WERI-Rb-1 (cell line): ENCODE data around the gene RUNX2.

ENCODE experiments used
- DNase-seq: peaks from one replicate; pipeline ENCODE4 v3.0.0-alpha.2; 2020
- H3K27ac ChIP-seq: fragments of 250-450 bp; sonication (Bioruptor Pico); 2 replicates; pipeline ENCODE4 v1.5.1; 2020; ENCODE audit warnings: mild to moderate bottlenecking, moderate library complexity
- H3K27me3 ChIP-seq: fragments of 250-450 bp; sonication (Bioruptor Pico); 2 replicates; pipeline ENCODE4 v1.5.1; 2021; ENCODE audit warnings: mild to moderate bottlenecking, low read depth, moderate library complexity; ENCODE audit not compliant: insufficient read depth, severe bottlenecking
- H3K36me3 ChIP-seq: fragments of 250-450 bp; sonication (Bioruptor Pico); 2 replicates; pipeline ENCODE4 v1.5.1; 2020; ENCODE audit warnings: mild to moderate bottlenecking, moderate library complexity
- H3K4me3 ChIP-seq: 2 replicates; pipeline ENCODE4 v1.5.1; 2011; ENCODE audit warnings: low read depth, mild to moderate bottlenecking, control low read depth, low read length
- H3K9me3 ChIP-seq: fragments of 250-450 bp; sonication (Bioruptor Pico); 2 replicates; pipeline ENCODE4 v1.5.1; 2021; ENCODE audit warnings: mild to moderate bottlenecking, moderate library complexity; ENCODE audit not compliant: severe bottlenecking
- CTCF ChIP-seq: IDR thresholded peaks from 2 replicates; pipeline ENCODE4 v1.5.1; 2011; ENCODE audit warnings: low read depth, mild to moderate bottlenecking, control low read depth, inconsistent platforms, low read length

The RUNX2 gene

GRCh38 chr6:45439459-45439858, 111.3 kb downstream of the RUNX2 start:
- Histone ChIP-seq H3K27me3 (no peaks in the 10 kb centered on the region), H3K9me3 (no peaks in the 10 kb centered on the region), H3K27ac (no peak overlapping the region), H3K36me3 (no peaks in the 10 kb centered on the region), H3K4me3 (no peak overlapping the region)
- TF ChIP-seq CTCF, result no peak
- DNase-seq, result no peak

GRCh38 chr6:45439861-45440388, 111.8 kb downstream of the RUNX2 start:
- Histone ChIP-seq H3K9me3 (no peaks in the 10 kb centered on the region), H3K36me3 (no peaks in the 10 kb centered on the region), H3K27me3 (no peaks in the 10 kb centered on the region), H3K27ac (no peak overlapping the region), H3K4me3 (no peak overlapping the region)
- no peak for TF ChIP-seq CTCF
- no peak for DNase-seq

GRCh38 chr6:45441851-45442453, 113.8 kb downstream of the RUNX2 start:
- TF ChIP-seq CTCF, result no peak
- H3K27me3 ChIP-seq, result no peaks in the 10 kb centered on the region
- H3K27ac ChIP-seq, result no peak overlapping the region
- no peak for DNase-seq
- no peak overlapping the region for H3K4me3 ChIP-seq
- H3K9me3 ChIP-seq, result no peaks in the 10 kb centered on the region
- no peaks in the 10 kb centered on the region for H3K36me3 ChIP-seq

GRCh38 chr6:45442716-45443115, 114.6 kb downstream of the RUNX2 start:
- Histone ChIP-seq H3K27me3 (no peaks in the 10 kb centered on the region), H3K4me3 (no peak overlapping the region), H3K36me3 (no peaks in the 10 kb centered on the region), H3K27ac (no peak overlapping the region), H3K9me3 (no peaks in the 10 kb centered on the region)
- no peak for DNase-seq
- no peak for TF ChIP-seq CTCF

GRCh38 chr6:45445364-45445748, 117.2 kb downstream of the RUNX2 start:
- no peak overlapping the region for H3K27ac ChIP-seq
- no peak for DNase-seq
- no peak for TF ChIP-seq CTCF
- H3K9me3 ChIP-seq, result no peaks in the 10 kb centered on the region
- H3K27me3 ChIP-seq, result no peaks in the 10 kb centered on the region
- no peaks in the 10 kb centered on the region for H3K36me3 ChIP-seq
- no peak overlapping the region for H3K4me3 ChIP-seq
